HL-60 (cell line): ENCODE data around the gene TH.

Experiments
- CTCF ChIP-seq: IDR thresholded peaks from one replicate; pipeline ENCODE4 v1.5.1; 2011; ENCODE audit warnings: low read length, control low read depth, inconsistent platforms; ENCODE audit not compliant: insufficient read depth
- POLR2AphosphoS5 ChIP-seq: IDR thresholded peaks from 2 replicates; pipeline ENCODE4 v1.6.1; 2012; ENCODE audit warnings: low read depth

GRCh38 chr11:2190657-2191471 lies 19.2 kb upstream of the TH start:
- TF ChIP-seq CTCF (no peak), POLR2AphosphoS5 (no peak)
